Neutrophil (primary cell): ENCODE results near the gene LMNTD2.

Experiments used
- H3K27ac ChIP-seq: fragments of 200-600 bp; sonication (generic); 2 replicates; pipeline ENCODE4 v1.5.1; 2016; ENCODE audit warnings: mild to moderate bottlenecking, moderate library complexity
- H3K27me3 ChIP-seq: fragments of 200-600 bp; sonication (generic); 2 replicates; pipeline ENCODE4 v1.6.0; 2016; ENCODE audit warnings: mild to moderate bottlenecking
- H3K36me3 ChIP-seq: fragments of 200-600 bp; sonication (generic); 2 replicates; pipeline ENCODE4 v1.5.1; 2017
- H3K4me1 ChIP-seq, 2 experiments: fragments of 200-600 bp in 1 of 2; sonication (generic) in 1 of 2; 1 replicate in 1 of 2; 2 replicates in 1 of 2; pipeline versions ENCODE4 v1.5.1 to v1.6.1; 2013 to 2016; ENCODE audit warnings: low read depth in 1 of 2, low read length in 1 of 2, mild to moderate bottlenecking in 1 of 2, moderate library complexity in 1 of 2; ENCODE audit not compliant: control insufficient read depth in 1 of 2, insufficient read depth in 1 of 2
- H3K4me3 ChIP-seq, 2 experiments: fragments of 200-600 bp in 1 of 2; sonication (generic) in 1 of 2; 1 replicate in 1 of 2; 2 replicates in 1 of 2; pipeline ENCODE4 v1.5.1; 2013 to 2016; ENCODE audit warnings: low read depth in 1 of 2, low read length in 1 of 2, mild to moderate bottlenecking in 1 of 2, moderate library complexity in 1 of 2
- H3K9me3 ChIP-seq: fragments of 200-600 bp; sonication (generic); 2 replicates; pipeline ENCODE4 v1.5.1; 2016
- CTCF ChIP-seq: fragments of 200-600 bp; sonication (generic); IDR thresholded peaks from 2 replicates; pipeline ENCODE4 v1.5.1; 2016; ENCODE audit warnings: antibody characterized with exemption

The LMNTD2 gene

GRCh38 chr11:507727-508515, 52.6 kb downstream of the LMNTD2 start:
- Histone ChIP-seq H3K27ac (peak overlapping the region; percentile 98), H3K4me1 (peaks cover 42 to 46% of the 10 kb centered on the region in 2 experiments), H3K36me3 (no peaks in the 10 kb centered on the region), H3K27me3 (no peaks in the 10 kb centered on the region), H3K9me3 (no peaks in the 10 kb centered on the region), H3K4me3 (peak overlapping the region; percentile 51 to 99)
- TF ChIP-seq CTCF, result no peak

GRCh38 chr11:506995-507726, 53.4 kb downstream of the LMNTD2 start, which contains the start of gene RNH1:
TSS of gene RNH1 (minus strand) at chr11:507242. CDS start at chr11:502162, 5,080 bp downstream.
- Histone ChIP-seq H3K27ac (peak within 1 kb of the TSS; percentile 98), H3K9me3 (no peaks in the 10 kb centered on the region), H3K36me3 (no peaks in the 10 kb centered on the region), H3K27me3 (no peaks in the 10 kb centered on the region), H3K4me1 (peaks cover 50 to 53% of the 10 kb centered on the region in 2 experiments), H3K4me3 (peak within 1 kb of the TSS; percentile 81 to 99)
- peak; percentile 34 for TF ChIP-seq CTCF

DNA sequence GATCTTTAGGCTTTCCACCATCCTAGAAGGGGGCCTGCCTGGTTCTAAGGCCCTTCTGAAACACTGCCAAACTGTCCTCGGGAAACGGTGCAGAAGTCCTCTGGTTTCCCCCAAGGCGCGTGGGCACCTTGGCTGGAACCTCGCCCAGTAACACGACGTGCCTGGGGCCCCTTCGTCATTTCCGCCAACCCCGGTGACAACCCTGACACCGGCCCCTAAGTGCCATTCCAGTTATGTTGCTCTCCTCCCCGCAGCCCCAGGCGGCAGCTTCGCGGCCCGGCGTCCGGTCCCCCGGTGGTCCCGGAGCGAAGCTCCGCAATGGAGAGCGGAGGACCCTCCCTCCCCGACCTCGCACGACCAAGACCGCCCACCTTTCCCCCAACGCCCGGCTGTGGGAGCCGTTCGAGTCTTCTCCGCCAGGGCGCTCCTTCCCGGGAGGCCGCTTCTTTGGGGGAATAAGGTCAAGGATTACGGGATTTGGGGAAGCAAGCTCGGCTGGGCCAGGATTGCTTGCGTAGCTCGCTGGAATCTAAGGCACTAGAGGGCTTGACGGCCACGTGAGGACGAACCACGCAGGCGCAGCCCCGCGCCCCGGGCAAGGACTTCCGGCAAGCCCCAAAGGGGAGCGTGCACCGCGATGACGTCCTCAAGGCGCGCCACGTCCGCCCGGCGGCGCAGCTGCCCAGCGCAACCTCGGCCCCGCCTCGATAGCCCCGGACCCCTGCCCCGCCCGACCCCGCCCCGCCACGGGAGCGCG, 54.1 kb downstream of the LMNTD2 start:
- no peak for TF ChIP-seq CTCF
- H3K4me1 ChIP-seq, result peaks cover 53 to 57% of the 10 kb centered on the region in 2 experiments

DNA sequence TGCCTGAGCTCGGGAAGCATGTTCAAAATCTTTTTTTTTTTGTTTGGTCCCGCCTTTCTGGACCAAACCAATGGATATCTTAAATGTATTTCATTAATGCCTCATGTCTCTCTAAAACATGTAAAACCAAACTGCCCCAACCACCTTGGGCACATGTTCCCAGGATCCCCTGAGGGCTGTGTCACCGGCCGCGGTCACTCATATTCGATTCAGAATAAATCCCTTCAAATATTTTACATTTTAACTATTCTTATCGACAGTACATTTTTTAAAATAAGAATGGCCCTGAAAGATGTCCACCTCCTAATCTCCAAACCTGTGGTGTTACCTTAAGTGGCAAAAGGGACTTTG, 55.6 kb downstream of the LMNTD2 start:
- H3K27me3 ChIP-seq, result no peaks in the 10 kb centered on the region
- no peak for TF ChIP-seq CTCF
- peaks cover 53 to 57% of the 10 kb centered on the region in 2 experiments for H3K4me1 ChIP-seq
- H3K9me3 ChIP-seq, result no peaks in the 10 kb centered on the region
- peak overlapping the region in 1 of 2 experiments; percentile 66 for H3K4me3 ChIP-seq
- H3K36me3 ChIP-seq, result peaks cover 17% of the 10 kb centered on the region
- H3K27ac ChIP-seq, result peak overlapping the region; percentile 68

More for the DNA sequence above, 54.1 kb downstream of the LMNTD2 start:
- Histone ChIP-seq H3K4me3 (peak overlapping the region; percentile 81 to 99), H3K36me3 (peaks cover 2% of the 10 kb centered on the region), H3K9me3 (no peaks in the 10 kb centered on the region), H3K27ac (peak overlapping the region; percentile 98), H3K27me3 (no peaks in the 10 kb centered on the region)
